Transverse colon (tissue), 3 donors: ENCODE measurements around the gene MEIKIN.

Experiments
- EP300 ChIP-seq: sonication (generic); formaldehyde crosslinking; IDR thresholded peaks from one replicate; pipeline ENCODE4 v1.6.1; 2017; ENCODE audit warnings: antibody characterized with exemption, low read depth
- POLR2A ChIP-seq: fragments of 450-650 bp; IDR thresholded peaks from one replicate; pipeline ENCODE4 v1.6.1; 2016; ENCODE audit warnings: antibody characterized with exemption, mild to moderate bottlenecking, moderate library complexity
- TF ChIP-seq, protein P1 (sequence below), 5 experiments: fragments of 200-600 bp in 3 of 5; fragments of 450-650 bp in 2 of 5; sonication (generic) in 3 of 5; IDR thresholded peaks; 1 replicate in 2 of 5; 2 replicates in 3 of 5; pipeline ENCODE4 v1.5.1; 2016 to 2017; ENCODE audit warnings: antibody characterized with exemption in 5 of 5, inconsistent platforms in 3 of 5, mild to moderate bottlenecking in 2 of 5, moderate library complexity in 1 of 5

DNA sequence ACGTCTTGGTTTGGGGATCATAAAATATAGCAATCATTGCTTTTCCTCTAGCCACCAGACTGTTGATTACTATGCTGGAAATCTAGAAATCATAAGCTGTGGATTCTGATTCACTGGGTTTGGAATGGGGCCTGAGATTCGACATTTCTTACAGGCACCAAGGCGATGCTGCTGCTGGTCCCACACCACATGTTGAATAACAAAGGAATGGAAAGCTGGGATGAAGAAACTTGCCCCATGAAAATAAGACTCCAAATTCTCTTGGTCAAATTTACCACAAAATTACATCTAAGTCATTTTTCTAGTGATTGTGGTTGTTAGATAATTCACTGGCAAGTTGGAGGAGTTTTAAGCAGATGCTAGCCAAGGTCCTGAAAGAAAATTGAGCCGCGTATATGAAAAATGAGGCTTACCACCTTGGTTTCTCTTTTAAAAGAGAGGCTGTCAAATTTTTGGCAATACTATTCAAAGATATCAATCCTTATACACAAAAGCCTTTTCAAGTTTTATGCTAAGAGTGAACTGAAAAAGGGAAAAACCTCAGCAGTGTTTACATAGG is 23.0 kb upstream of the MEIKIN start:
- TF ChIP-seq, protein P1, sequence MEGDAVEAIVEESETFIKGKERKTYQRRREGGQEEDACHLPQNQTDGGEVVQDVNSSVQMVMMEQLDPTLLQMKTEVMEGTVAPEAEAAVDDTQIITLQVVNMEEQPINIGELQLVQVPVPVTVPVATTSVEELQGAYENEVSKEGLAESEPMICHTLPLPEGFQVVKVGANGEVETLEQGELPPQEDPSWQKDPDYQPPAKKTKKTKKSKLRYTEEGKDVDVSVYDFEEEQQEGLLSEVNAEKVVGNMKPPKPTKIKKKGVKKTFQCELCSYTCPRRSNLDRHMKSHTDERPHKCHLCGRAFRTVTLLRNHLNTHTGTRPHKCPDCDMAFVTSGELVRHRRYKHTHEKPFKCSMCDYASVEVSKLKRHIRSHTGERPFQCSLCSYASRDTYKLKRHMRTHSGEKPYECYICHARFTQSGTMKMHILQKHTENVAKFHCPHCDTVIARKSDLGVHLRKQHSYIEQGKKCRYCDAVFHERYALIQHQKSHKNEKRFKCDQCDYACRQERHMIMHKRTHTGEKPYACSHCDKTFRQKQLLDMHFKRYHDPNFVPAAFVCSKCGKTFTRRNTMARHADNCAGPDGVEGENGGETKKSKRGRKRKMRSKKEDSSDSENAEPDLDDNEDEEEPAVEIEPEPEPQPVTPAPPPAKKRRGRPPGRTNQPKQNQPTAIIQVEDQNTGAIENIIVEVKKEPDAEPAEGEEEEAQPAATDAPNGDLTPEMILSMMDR (IDR thresholded peaks at IDR 0.05), result no peak
- no peak for TF ChIP-seq EP300
- TF ChIP-seq POLR2A, result no peak
